GM13977 (cell line): ENCODE data around the gene HAO1.

ENCODE experiments used
- DNase-seq: peaks from one replicate; pipeline ENCODE4 v3.0.0; 2012; ENCODE audit warnings: low spot score
- in situ Hi-C: fragments of 300-500 bp; cut with MboI; formaldehyde crosslinking; loops from one replicate; pipeline ENCODE4 v1.12.0; 2022; ENCODE audit warnings: low sequenced_read_pairs, low pct_unique_long_range_greater_than_20kb, mixed read lengths, inconsistent platforms; ENCODE audit not compliant: unreplicated experiment
- TF ChIP-seq, protein P1 (sequence below): IDR thresholded peaks from 2 replicates; pipeline ENCODE4 v1.5.1; 2012; ENCODE audit warnings: mild to moderate bottlenecking, control low read depth; ENCODE audit not compliant: insufficient read depth; ENCODE audit errors: extremely low read depth, missing control alignments

HAO1 gene

GRCh38 chr20:7977709-7978108, 37.5 kb upstream of the HAO1 start:
- in situ Hi-C loops: no loop called here
- TF ChIP-seq, protein P1, sequence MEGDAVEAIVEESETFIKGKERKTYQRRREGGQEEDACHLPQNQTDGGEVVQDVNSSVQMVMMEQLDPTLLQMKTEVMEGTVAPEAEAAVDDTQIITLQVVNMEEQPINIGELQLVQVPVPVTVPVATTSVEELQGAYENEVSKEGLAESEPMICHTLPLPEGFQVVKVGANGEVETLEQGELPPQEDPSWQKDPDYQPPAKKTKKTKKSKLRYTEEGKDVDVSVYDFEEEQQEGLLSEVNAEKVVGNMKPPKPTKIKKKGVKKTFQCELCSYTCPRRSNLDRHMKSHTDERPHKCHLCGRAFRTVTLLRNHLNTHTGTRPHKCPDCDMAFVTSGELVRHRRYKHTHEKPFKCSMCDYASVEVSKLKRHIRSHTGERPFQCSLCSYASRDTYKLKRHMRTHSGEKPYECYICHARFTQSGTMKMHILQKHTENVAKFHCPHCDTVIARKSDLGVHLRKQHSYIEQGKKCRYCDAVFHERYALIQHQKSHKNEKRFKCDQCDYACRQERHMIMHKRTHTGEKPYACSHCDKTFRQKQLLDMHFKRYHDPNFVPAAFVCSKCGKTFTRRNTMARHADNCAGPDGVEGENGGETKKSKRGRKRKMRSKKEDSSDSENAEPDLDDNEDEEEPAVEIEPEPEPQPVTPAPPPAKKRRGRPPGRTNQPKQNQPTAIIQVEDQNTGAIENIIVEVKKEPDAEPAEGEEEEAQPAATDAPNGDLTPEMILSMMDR: no peak
- DNase-seq: no peak

GRCh38 chr20:7975851-7976414, 35.7 kb upstream of the HAO1 start:
- in situ Hi-C loops: no loop called here
- DNase-seq: no peak
- TF ChIP-seq, protein P1: no peak

GRCh38 chr20:7974785-7975435, 34.7 kb upstream of the HAO1 start:
- DNase-seq: no peak
- TF ChIP-seq, protein P1: no peak
- in situ Hi-C loops: no loop called here

DNA sequence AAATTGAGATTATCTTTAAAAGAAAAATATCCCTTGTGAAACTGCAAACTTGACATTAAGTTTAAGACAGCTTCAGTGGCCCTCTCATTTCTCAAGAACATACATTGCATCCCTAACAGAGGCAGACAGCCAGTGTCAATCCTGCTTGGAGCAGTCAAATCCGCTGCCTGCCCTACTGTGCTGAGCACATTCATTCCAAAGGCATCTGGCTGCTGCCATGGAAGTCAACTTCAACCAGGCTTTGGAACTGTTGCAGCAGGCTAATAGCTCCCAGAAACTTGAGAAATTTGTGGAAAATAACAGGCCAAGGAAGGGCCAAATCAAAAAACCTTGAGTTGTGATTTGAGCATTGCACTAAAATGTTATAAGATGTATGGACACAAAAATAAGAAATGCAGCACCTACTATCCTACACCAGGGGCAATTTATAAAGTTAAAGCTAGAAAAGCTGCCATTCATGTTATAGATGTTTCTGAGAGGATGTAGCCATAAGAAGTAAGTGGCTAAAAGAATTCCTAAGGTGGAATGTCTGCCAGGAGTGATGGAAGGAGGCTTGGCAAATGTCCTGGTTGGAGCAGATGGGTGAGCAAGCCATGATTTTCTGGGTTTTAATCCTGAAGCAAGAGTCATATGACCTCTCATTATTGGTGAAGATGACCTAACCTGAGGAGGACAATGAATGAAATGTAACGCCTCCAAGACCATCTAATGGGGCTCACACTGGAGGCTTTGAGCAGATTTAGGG, 31.4 kb upstream of the HAO1 start:
- in situ Hi-C loops: no loop called here
- TF ChIP-seq, protein P1: no peak
- DNase-seq: no peak

GRCh38 chr20:7967199-7967844, 27.1 kb upstream of the HAO1 start:
- TF ChIP-seq, protein P1: no peak
- in situ Hi-C loops: no loop called here
- DNase-seq: no peak

- in situ Hi-C loops: no loop called here
- TF ChIP-seq, protein P1: no peak
- no peak for DNase-seq
Measured at GRCh38 chr20:7966176-7966575, 25.9 kb upstream of the HAO1 start.
